ENCODE measurements around the gene BRD7.

- TF ChIP-seq TARDBP (CRISPR knock-in tag; IDR thresholded peaks at IDR 0.05) (no peak), NONO (IDR thresholded peaks at IDR 0.05) (no peak), NONO (CRISPR knock-in tag; conservative IDR thresholded peaks at IDR 0.05) (no peak), EP300 (IDR thresholded peaks at IDR 0.05; ENCODE audit: low read depth in 2 of 2, low read length in 2 of 2) (no peak), EP300 (CRISPR knock-in tag; IDR thresholded peaks at IDR 0.05; ENCODE audit: borderline replicate concordance) (no peak), REST (IDR thresholded peaks at IDR 0.05; ENCODE audit: borderline replicate concordance in 1 of 2, low read depth in 1 of 2, low read length in 2 of 2) (no peak), CTCF (CRISPR knock-in tag; IDR thresholded peaks at IDR 0.05) (no peak), ATF3 (CRISPR knock-in tag; IDR thresholded peaks at IDR 0.05) (no peak), ZNF121 (CRISPR knock-in tag; IDR thresholded peaks at IDR 0.05) (no peak), U2AF2 (IDR thresholded peaks at IDR 0.05; ENCODE audit: low read depth, low read length) (no peak), PTBP1 (IDR thresholded peaks at IDR 0.05; ENCODE audit: low read depth, low read length, poor library complexity, severe bottlenecking) (no peak), AHDC1 (CRISPR knock-in tag; IDR thresholded peaks at IDR 0.05; ENCODE audit: borderline replicate concordance) (no peak), YY1 (IDR thresholded peaks at IDR 0.05; ENCODE audit: insufficient read depth, insufficient replicate concordance, low read depth, low read length) (no peak), IRF1 (CRISPR knock-in tag; IDR thresholded peaks at IDR 0.05; ENCODE audit: low read depth) (no peak), ZBTB33 (CRISPR knock-in tag; IDR thresholded peaks at IDR 0.05) (no peak), ZNF207 (IDR thresholded peaks at IDR 0.05; ENCODE audit: borderline replicate concordance) (no peak)
These were observed 21.1 kb upstream of the BRD7 start for GRCh38 chr16:50389900-50390299.

All from HepG2 (cell line).